SK-N-SH (cell line): ENCODE results near the gene DYNLT1.

Source experiments
- CHD2 ChIP-seq: fragments of 150-350 bp; IDR thresholded peaks from 2 replicates; pipeline ENCODE4 v1.6.1; 2018; ENCODE audit warnings: low read length; ENCODE audit not compliant: partially characterized antibody
- CTCF ChIP-seq: fragments of 200-600 bp; sonication (generic); IDR thresholded peaks from 2 replicates; pipeline ENCODE4 v1.6.1; 2017; ENCODE audit warnings: antibody characterized with exemption, mild to moderate bottlenecking, moderate library complexity
- EZH2phosphoT487 ChIP-seq: fragments of 200-600 bp; sonication (generic); IDR thresholded peaks from 2 replicates; pipeline ENCODE4 v1.6.1; 2017; ENCODE audit warnings: low read depth, mixed run types, mild to moderate bottlenecking, antibody characterized with exemption, moderate library complexity, borderline replicate concordance
- JUND ChIP-seq: IDR thresholded peaks from 2 replicates; pipeline ENCODE4 v1.4.0; 2012
- YY1 ChIP-seq: IDR thresholded peaks from 2 replicates; pipeline ENCODE4 v1.4.0; 2012; ENCODE audit warnings: low read depth, mild to moderate bottlenecking

- no peak for TF ChIP-seq CTCF
- TF ChIP-seq CHD2: no peak
- no peak for TF ChIP-seq YY1
- TF ChIP-seq EZH2phosphoT487: no peak
- no peak for TF ChIP-seq JUND
Measured at GRCh38 chr6:158603261-158604047, 41.1 kb downstream of the DYNLT1 start.
